ENCODE data around the gene SPATA31C2.
"Not testable (repeated sequence)": the region's sequence is repeated elsewhere in the genome, so short reads cannot be mapped to it uniquely, and the experiment has no call there.

Gene SPATA31C2

GRCh38 chr9:88133552-88133951 lies 4.7 kb downstream of the SPATA31C2 start:
- in situ Hi-C loops (cut with HindIII; ENCODE audit: low pct_ligation_motif_present, low pct_unique_long_range_greater_than_20kb, low sequenced_read_pairs): not testable (repeated sequence)

GRCh38 chr9:88129556-88129955 lies 8.7 kb downstream of the SPATA31C2 start:
- in situ Hi-C loops (cut with HindIII; ENCODE audit: low pct_ligation_motif_present, low pct_unique_long_range_greater_than_20kb, low sequenced_read_pairs); DNase-seq: not testable (repeated sequence)

More at GRCh38 chr9:88133552-88133951, 4.7 kb downstream of the SPATA31C2 start:
- not testable (repeated sequence) for DNase-seq

DNA sequence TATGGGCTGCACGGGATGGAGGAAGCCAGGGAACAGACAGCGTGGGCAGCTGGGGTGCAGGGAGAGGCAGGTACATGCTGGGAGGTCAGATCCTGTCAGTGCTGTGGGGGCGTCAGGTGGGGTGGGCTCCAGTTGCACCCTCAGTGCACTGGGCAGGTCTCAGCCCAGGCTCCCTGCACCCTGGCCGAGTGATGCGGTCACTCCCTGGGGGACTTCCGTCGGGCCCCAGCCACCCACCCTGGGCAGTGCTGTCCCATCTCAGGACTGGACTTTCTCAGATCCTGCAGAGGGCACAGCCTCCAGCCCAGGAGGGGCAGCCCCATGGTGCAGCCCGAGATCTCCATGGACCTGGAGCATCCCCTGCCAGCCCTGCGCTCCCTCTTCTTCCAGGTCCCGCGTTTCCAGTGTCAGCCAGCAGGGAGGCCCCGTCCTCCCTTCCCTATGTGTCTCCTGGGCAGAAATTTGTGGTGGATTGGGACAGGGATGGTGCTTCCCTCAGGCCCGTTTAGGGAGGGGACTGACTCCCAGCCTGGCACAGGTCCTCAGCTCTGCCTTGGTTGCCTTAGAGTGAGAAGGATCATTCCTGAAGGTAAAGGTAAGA lies 10.5 kb downstream of the SPATA31C2 start:
- DNase-seq; in situ Hi-C loops (cut with HindIII; ENCODE audit: low pct_ligation_motif_present, low pct_unique_long_range_greater_than_20kb, low sequenced_read_pairs): not testable (repeated sequence)

- in situ Hi-C loops (cut with HindIII; ENCODE audit: low pct_ligation_motif_present, low pct_unique_long_range_greater_than_20kb, low sequenced_read_pairs); DNase-seq: not testable (repeated sequence)
These were observed 14.9 kb downstream of the SPATA31C2 start for GRCh38 chr9:88123413-88123812.

- DNase-seq; in situ Hi-C loops (cut with HindIII; ENCODE audit: low pct_ligation_motif_present, low pct_unique_long_range_greater_than_20kb, low sequenced_read_pairs): not testable (repeated sequence)
These were observed 20.2 kb downstream of the SPATA31C2 start for GRCh38 chr9:88118121-88118520.

- in situ Hi-C loops (cut with HindIII; ENCODE audit: low pct_ligation_motif_present, low pct_unique_long_range_greater_than_20kb, low sequenced_read_pairs); DNase-seq: not testable (repeated sequence)
These were observed 23.2 kb downstream of the SPATA31C2 start for GRCh38 chr9:88114968-88115612.

GRCh38 chr9:88114283-88114967 lies 23.9 kb downstream of the SPATA31C2 start:
- in situ Hi-C loops (cut with HindIII; ENCODE audit: low pct_ligation_motif_present, low pct_unique_long_range_greater_than_20kb, low sequenced_read_pairs); DNase-seq: not testable (repeated sequence)

GRCh38 chr9:88113156-88114130 lies 24.8 kb downstream of the SPATA31C2 start:
- in situ Hi-C loops (cut with HindIII; ENCODE audit: low pct_ligation_motif_present, low pct_unique_long_range_greater_than_20kb, low sequenced_read_pairs): not testable (repeated sequence)

DNA sequence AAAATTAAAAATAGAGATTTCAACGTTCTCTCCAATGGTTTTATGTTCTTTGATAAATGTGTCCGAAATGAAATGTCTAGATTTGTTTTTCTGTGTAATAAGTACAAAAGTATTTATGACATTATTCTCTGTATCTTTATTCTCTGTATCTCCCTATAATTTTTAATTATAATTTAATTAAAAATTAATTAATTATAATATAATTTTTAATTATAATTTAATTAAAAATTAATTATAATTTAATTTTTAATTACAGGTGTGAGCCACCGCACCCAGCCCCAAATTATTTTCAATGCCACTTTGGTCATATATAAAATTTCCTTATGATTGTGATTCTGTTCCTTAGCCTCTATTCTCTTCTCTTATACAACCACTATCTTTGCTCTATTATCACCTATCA lies 28.2 kb downstream of the SPATA31C2 start:
- DNase-seq: no peak
- in situ Hi-C loops (cut with HindIII; ENCODE audit: low pct_ligation_motif_present, low pct_unique_long_range_greater_than_20kb, low sequenced_read_pairs): no loop called here

More at GRCh38 chr9:88113156-88114130, 24.8 kb downstream of the SPATA31C2 start:
- DNase-seq: not testable (repeated sequence)

DNA sequence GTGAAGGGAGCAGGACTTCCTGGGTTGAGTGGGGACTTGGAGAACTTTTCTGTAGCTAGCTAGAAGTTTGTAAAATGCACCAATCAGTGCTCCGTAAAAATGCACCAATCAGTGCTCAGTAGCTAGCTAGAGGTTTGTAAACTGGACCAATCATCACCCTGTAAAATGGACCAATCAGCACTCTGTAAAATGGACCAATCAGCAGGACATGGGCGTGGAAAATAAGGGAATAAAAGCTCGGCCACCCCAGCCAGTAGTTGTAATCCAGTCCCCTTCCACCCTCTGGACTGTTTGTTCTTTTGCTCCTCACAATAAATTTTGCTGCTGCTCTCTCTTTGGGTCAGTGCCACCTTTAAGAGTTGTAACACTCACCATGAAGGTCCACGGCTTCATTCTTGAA lies 29.5 kb downstream of the SPATA31C2 start:
- in situ Hi-C loops (cut with HindIII; ENCODE audit: low pct_ligation_motif_present, low pct_unique_long_range_greater_than_20kb, low sequenced_read_pairs): no loop called here
- no peak for DNase-seq

- in situ Hi-C loops (cut with HindIII; ENCODE audit: low pct_ligation_motif_present, low pct_unique_long_range_greater_than_20kb, low sequenced_read_pairs): no loop called here
- peak; percentile 11 for DNase-seq
These were observed 31.8 kb downstream of the SPATA31C2 start for GRCh38 chr9:88106492-88106891.

DNA sequence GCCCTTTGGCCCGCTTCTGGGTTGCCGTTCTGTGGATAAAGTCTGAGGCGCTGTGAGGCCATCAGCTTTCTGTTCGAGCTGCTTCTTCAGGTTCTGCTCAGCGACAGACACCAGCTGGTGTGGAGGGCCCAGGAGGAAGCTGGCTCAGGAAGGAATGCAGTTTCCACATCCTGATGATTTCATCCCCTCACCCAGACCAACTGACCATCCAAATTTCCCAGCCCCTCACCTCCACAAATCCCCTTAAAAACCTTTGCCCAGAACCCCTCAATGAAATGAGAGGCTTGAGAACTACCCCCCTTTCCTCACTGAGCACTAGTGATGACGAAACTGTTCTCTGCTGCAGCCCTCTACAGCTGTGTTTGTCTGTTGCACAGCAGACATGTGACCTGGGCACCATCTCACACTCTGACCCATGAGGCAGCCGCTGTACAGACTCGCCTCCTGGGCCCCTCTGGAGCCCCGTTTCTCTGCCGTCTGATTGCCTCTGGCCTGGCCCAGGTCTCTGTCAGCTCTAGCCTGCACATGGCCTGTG lies 45.4 kb downstream of the SPATA31C2 start:
- no peak for DNase-seq
- in situ Hi-C loops (cut with HindIII; ENCODE audit: low pct_ligation_motif_present, low pct_unique_long_range_greater_than_20kb, low sequenced_read_pairs): no loop called here

GRCh38 chr9:88090151-88090581 lies 48.1 kb downstream of the SPATA31C2 start:
- DNase-seq: no peak
- in situ Hi-C loops (cut with HindIII; ENCODE audit: low pct_ligation_motif_present, low pct_unique_long_range_greater_than_20kb, low sequenced_read_pairs): no loop called here

DNA sequence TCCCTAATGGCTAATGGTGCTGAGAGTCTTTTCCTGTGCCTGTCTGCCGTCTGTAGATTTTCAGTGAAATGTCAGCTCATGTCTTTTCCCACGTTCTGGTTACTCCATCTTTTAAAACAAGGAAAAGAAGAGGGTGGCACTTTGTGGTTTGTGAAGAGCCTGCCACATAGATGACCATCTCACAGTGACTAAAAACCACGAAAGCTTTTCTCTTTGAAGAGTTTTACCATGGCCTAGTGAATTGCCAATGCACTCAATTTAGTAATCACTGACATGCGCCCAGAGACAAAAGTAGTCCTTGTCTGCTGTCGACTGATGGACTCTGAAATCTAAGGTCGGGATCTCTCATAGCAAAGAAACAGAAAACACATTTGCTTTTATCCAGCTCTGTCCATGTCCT lies 50.4 kb downstream of the SPATA31C2 start:
- DNase-seq: no peak
- in situ Hi-C loops (cut with HindIII; ENCODE audit: low pct_ligation_motif_present, low pct_unique_long_range_greater_than_20kb, low sequenced_read_pairs): no loop called here

GRCh38 chr9:88085476-88085875 lies 52.8 kb downstream of the SPATA31C2 start:
- in situ Hi-C loops (cut with HindIII; ENCODE audit: low pct_ligation_motif_present, low pct_unique_long_range_greater_than_20kb, low sequenced_read_pairs): no loop called here
- DNase-seq: no peak

DNA sequence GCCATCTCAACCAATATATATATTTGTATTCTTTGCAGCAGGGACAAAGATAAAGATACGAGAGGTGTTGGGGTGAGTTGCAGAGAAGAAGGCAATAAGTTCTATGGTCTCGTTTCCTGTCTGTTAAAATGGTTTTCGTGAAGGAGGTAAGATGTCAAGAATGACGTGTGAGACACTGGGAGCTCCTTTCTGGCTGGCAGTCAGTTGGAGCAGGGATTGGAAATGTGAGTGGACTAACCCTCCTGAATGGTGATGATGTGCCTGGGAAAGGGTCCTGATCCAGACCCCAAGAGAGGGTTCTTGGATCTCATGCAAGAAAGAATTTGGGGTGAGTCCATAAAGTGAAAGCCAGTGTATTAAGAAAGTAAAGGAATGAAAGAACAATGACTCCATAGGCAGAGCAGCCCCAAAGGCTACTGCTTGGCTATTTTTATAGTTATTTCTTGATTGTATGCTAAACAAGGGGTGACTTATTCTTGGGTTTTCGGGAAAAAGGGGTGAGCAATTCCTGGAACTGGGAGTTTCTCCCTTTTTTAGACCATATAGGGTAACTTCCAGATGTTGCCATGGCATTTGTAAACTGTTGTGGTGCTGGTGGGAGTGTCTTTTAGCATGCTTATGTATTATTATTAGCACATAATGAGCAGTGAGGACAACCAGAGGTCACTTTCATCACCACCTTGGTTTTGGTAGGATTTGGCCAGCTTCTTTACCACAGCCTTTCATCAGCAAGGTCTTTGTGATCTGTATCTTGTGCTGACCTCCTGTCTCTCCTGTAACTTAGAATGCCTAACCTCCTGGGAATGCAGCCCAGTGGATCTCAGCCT lies 53.7 kb downstream of the SPATA31C2 start:
- no peak for DNase-seq
- in situ Hi-C loops (cut with HindIII; ENCODE audit: low pct_ligation_motif_present, low pct_unique_long_range_greater_than_20kb, low sequenced_read_pairs): no loop called here
